ENCODE results near the gene SCYL3.

DNA sequence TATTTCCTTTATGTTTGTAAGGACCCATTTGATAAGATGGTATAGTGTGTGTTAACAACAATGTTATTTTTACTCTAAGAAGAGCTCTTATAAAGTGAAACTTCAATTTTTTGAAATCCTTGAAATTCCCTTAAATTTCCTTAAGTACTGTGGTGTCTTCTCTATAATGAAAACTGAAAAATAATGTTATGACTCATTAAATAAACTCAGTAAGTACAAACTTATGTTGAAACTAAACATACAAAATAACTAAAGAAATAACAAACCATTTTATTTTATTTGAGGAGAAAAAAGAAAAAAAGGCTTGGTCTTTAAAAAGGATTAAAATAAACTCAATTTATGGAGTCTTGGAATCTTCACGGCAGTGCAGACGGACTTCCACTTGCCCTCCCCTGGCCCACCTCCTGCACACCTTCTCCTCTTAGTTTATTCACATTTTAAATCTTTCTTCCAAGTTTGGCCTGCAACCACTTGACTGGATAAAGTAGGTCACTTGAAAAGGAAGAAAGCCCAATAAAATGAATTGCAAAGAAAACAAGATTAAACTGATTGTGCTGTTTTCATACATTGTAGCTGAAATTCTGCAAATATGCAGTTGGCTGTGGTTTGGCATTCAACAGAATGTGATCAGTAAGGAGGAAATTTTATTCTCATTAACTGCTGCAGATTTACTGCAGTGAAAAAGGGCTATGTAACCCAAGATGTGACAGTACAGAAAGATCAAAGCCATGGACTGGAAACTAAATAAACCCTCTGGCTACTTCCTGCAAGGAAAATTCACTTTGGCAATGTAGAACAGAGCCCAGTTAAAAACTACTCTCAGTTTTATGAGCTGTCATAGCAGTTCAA lies 48.5 kb upstream of the SCYL3 start:
- TF ChIP-seq POLR2A (IDR thresholded peaks at IDR 0.05), result no peak
- TF ChIP-seq, protein P1, sequence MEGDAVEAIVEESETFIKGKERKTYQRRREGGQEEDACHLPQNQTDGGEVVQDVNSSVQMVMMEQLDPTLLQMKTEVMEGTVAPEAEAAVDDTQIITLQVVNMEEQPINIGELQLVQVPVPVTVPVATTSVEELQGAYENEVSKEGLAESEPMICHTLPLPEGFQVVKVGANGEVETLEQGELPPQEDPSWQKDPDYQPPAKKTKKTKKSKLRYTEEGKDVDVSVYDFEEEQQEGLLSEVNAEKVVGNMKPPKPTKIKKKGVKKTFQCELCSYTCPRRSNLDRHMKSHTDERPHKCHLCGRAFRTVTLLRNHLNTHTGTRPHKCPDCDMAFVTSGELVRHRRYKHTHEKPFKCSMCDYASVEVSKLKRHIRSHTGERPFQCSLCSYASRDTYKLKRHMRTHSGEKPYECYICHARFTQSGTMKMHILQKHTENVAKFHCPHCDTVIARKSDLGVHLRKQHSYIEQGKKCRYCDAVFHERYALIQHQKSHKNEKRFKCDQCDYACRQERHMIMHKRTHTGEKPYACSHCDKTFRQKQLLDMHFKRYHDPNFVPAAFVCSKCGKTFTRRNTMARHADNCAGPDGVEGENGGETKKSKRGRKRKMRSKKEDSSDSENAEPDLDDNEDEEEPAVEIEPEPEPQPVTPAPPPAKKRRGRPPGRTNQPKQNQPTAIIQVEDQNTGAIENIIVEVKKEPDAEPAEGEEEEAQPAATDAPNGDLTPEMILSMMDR (IDR thresholded peaks at IDR 0.05), result no peak
